ENCODE data around the gene ANKRD16. TPM values are rescaled to one million over a fixed set of nuclear protein-coding genes. Genes with fewer than 3 reads are reported as not detected.
"Not testable (repeated sequence)": the region's sequence is repeated elsewhere in the genome, so short reads cannot be mapped to it uniquely, and the experiment has no call there.

ANKRD16 gene
- total and polyA plus RNA-seq, 7 experiments from 2014 or later: 4.6 to 9.8 (median 7.0) TPM

GRCh38 chr10:5877041-5877440 is 12.7 kb downstream of the ANKRD16 start:
- H3K27me3 ChIP-seq (ENCODE audit: control insufficient read depth in 2 of 2, insufficient read depth in 2 of 2, low read length in 2 of 2); ATAC-seq; H3K9me3 Mint-ChIP-seq; H3K27ac Mint-ChIP-seq; H3K4me3 ChIP-seq (ENCODE audit: low read length); H3K9me3 ChIP-seq (ENCODE audit: control insufficient read depth in 2 of 3, low read length in 3 of 3); H3K4me3 Mint-ChIP-seq; H3K4me1 Mint-ChIP-seq; H3K4me1 ChIP-seq (ENCODE audit: control insufficient read depth in 2 of 2, insufficient read depth in 2 of 2, low read length in 2 of 2); H3K27me3 Mint-ChIP-seq; DNase-seq; H3K27ac ChIP-seq (ENCODE audit: low read depth, low read length): not testable (repeated sequence)
- intact Hi-C loops (cut with micrococcal nuclease): loop anchor here in 1 of 2 donors (10.0 kb wide), 1 partner anchor 1062 kb away; no protein-coding TSS in a partner anchor
- H3K36me3 Mint-ChIP-seq: peaks cover 0 to 31% (median 13%) of the 10 kb centered on the region in 5 donors
- peaks cover 0 to 38% (median 3%) of the 10 kb centered on the region in 3 experiments for H3K36me3 ChIP-seq (ENCODE audit: control insufficient read depth in 2 of 3, insufficient read depth in 3 of 3, low read length in 3 of 3)
- POLR2A ChIA-PET: interaction anchor here (0.7 to 0.8 kb wide), 2 partner anchors 24 to 27 kb away, joined by 3 to 4 read pairs; no protein-coding TSS in a partner anchor
- CTCF ChIA-PET: interaction anchor here (1.2 to 1.6 kb wide), 2 partner anchors 9 to 12 kb away, joined by 4 to 8 read pairs; partner anchors contain the start of gene ANKRD16

- H3K36me3 ChIP-seq (ENCODE audit: control insufficient read depth in 2 of 3, insufficient read depth in 3 of 3, low read length in 3 of 3): peaks cover 0 to 36% (median 3%) of the 10 kb centered on the region in 3 experiments
- H3K27me3 Mint-ChIP-seq: peaks cover 0 to 4% (median 0%) of the 10 kb centered on the region in 5 donors
- ATAC-seq: no peak
Observed at GRCh38 chr10:5876181-5876768, 13.4 kb downstream of the ANKRD16 start.

GRCh38 chr10:5873515-5873995 is 16.1 kb downstream of the ANKRD16 start:
- ATAC-seq: peak; percentile 96
- H3K36me3 Mint-ChIP-seq: peaks cover 2 to 36% (median 21%) of the 10 kb centered on the region in 5 donors
- peaks cover 2 to 10% (median 5%) of the 10 kb centered on the region in 7 donors for H3K4me1 Mint-ChIP-seq
- ChIA-PET POLR2A (interaction anchor here (1.4 kb wide), 1 partner anchor 14 kb away, joined by 3 read pairs; no protein-coding TSS in a partner anchor), CTCF (interaction anchor here (0.6 to 2.0 kb wide), 8 partner anchors 8 to 251 kb away, joined by 3 to 13 read pairs (median 3); no protein-coding TSS in a partner anchor)
- H3K4me3 Mint-ChIP-seq: peak overlapping the region in 8 of 10 donors; percentile 46 to 76 (median 58)
- Histone ChIP-seq H3K9me3 (ENCODE audit: control insufficient read depth in 2 of 3, low read length in 3 of 3) (no peaks in the 10 kb centered on the region), H3K36me3 (ENCODE audit: control insufficient read depth in 2 of 3, insufficient read depth in 3 of 3, low read length in 3 of 3) (peaks cover 0 to 23% (median 3%) of the 10 kb centered on the region in 3 experiments), H3K27me3 (ENCODE audit: control insufficient read depth in 2 of 2, insufficient read depth in 2 of 2, low read length in 2 of 2) (no peaks in the 10 kb centered on the region), H3K27ac (ENCODE audit: low read depth, low read length) (no peak overlapping the region), H3K4me3 (ENCODE audit: low read length) (no peak overlapping the region), H3K4me1 (ENCODE audit: control insufficient read depth in 2 of 2, insufficient read depth in 2 of 2, low read length in 2 of 2) (no peaks in the 10 kb centered on the region)
- DNase-seq: peak; percentile 42 to 76 (median 67)
- intact Hi-C loops (cut with micrococcal nuclease): loop anchor here (1.0 to 10.0 kb wide), 10 partner anchors 59 to 1059 kb away; partner anchors contain the start of gene GDI2 (in 1 of the 2)
- H3K27me3 Mint-ChIP-seq: peaks cover 0 to 4% (median 0%) of the 10 kb centered on the region in 5 donors
- peaks cover 0 to 8% (median 2%) of the 10 kb centered on the region in 11 donors for H3K9me3 Mint-ChIP-seq
- H3K27ac Mint-ChIP-seq: peak overlapping the region in 2 of 9 donors; percentile 60 to 74

More at GRCh38 chr10:5876181-5876768, 13.4 kb downstream of the ANKRD16 start:
- ChIA-PET POLR2A (interaction anchor here (0.7 kb wide), 1 partner anchor 23 kb away, joined by 4 read pairs; no protein-coding TSS in a partner anchor), CTCF (interaction anchor here (1.6 kb wide), 1 partner anchor 10 kb away, joined by 8 read pairs; no protein-coding TSS in a partner anchor)
- Mint-ChIP-seq H3K27ac (no peak overlapping the region), H3K4me3 (no peak overlapping the region), H3K36me3 (peaks cover 0 to 31% (median 13%) of the 10 kb centered on the region in 5 donors), H3K9me3 (no peaks in the 10 kb centered on the region), H3K4me1 (peaks cover 2 to 10% (median 5%) of the 10 kb centered on the region in 7 donors)
- no peak for DNase-seq
- Histone ChIP-seq H3K27ac (ENCODE audit: low read depth, low read length) (no peak overlapping the region), H3K27me3 (ENCODE audit: control insufficient read depth in 2 of 2, insufficient read depth in 2 of 2, low read length in 2 of 2) (no peaks in the 10 kb centered on the region), H3K4me1 (ENCODE audit: control insufficient read depth in 2 of 2, insufficient read depth in 2 of 2, low read length in 2 of 2) (no peaks in the 10 kb centered on the region), H3K4me3 (ENCODE audit: low read length) (no peak overlapping the region), H3K9me3 (ENCODE audit: control insufficient read depth in 2 of 3, low read length in 3 of 3) (no peaks in the 10 kb centered on the region)
- intact Hi-C loops (cut with micrococcal nuclease): loop anchor here in 1 of 2 donors (10.0 kb wide), 1 partner anchor 1061 kb away; no protein-coding TSS in a partner anchor

GRCh38 chr10:5871596-5871995 is 18.1 kb downstream of the ANKRD16 start:
- no peak for ATAC-seq
- Mint-ChIP-seq H3K4me1 (peaks cover 4 to 12% (median 6%) of the 10 kb centered on the region in 7 donors), H3K9me3 (peaks cover 0 to 17% (median 2%) of the 10 kb centered on the region in 11 donors), H3K27me3 (peaks cover 0 to 4% (median 0%) of the 10 kb centered on the region in 5 donors), H3K4me3 (no peak overlapping the region), H3K36me3 (peaks cover 7 to 27% (median 18%) of the 10 kb centered on the region in 5 donors), H3K27ac (peak overlapping the region in 1 of 9 donors; percentile 25)
- Histone ChIP-seq H3K9me3 (ENCODE audit: control insufficient read depth in 2 of 3, low read length in 3 of 3) (no peaks in the 10 kb centered on the region), H3K27ac (ENCODE audit: low read depth, low read length) (no peak overlapping the region), H3K4me3 (ENCODE audit: low read length) (no peak overlapping the region), H3K4me1 (ENCODE audit: control insufficient read depth in 2 of 2, insufficient read depth in 2 of 2, low read length in 2 of 2) (no peaks in the 10 kb centered on the region), H3K36me3 (ENCODE audit: control insufficient read depth in 2 of 3, insufficient read depth in 3 of 3, low read length in 3 of 3) (peaks cover 0 to 10% (median 3%) of the 10 kb centered on the region in 3 experiments), H3K27me3 (ENCODE audit: control insufficient read depth in 2 of 2, insufficient read depth in 2 of 2, low read length in 2 of 2) (no peaks in the 10 kb centered on the region)
- CTCF ChIA-PET: no interaction called here
- intact Hi-C loops (cut with micrococcal nuclease): loop anchor here (5.0 to 10.0 kb wide), 2 partner anchors 1024 to 1057 kb away; no protein-coding TSS in a partner anchor
- DNase-seq: no peak
- POLR2A ChIA-PET: interaction anchor here (0.8 kb wide), 1 partner anchor 178 kb away, joined by 3 read pairs; no protein-coding TSS in a partner anchor

GRCh38 chr10:5869156-5869555 is 20.5 kb downstream of the ANKRD16 start:
- CTCF ChIA-PET: no interaction called here
- Mint-ChIP-seq H3K36me3 (peaks cover 6 to 24% (median 18%) of the 10 kb centered on the region in 5 donors), H3K27me3 (peaks cover 0 to 4% (median 0%) of the 10 kb centered on the region in 5 donors), H3K4me1 (peaks cover 4 to 14% (median 10%) of the 10 kb centered on the region in 7 donors), H3K27ac (no peak overlapping the region), H3K4me3 (no peak overlapping the region), H3K9me3 (peaks cover 0 to 17% (median 2%) of the 10 kb centered on the region in 11 donors)
- H3K4me3 ChIP-seq (ENCODE audit: low read length): no peak overlapping the region
- no peak overlapping the region for H3K27ac ChIP-seq (ENCODE audit: low read depth, low read length)
- H3K4me1 ChIP-seq (ENCODE audit: control insufficient read depth in 2 of 2, insufficient read depth in 2 of 2, low read length in 2 of 2): no peaks in the 10 kb centered on the region
- no peak for DNase-seq
- H3K36me3 ChIP-seq (ENCODE audit: control insufficient read depth in 2 of 3, insufficient read depth in 3 of 3, low read length in 3 of 3): peaks cover 0 to under 1% (median 0%) of the 10 kb centered on the region in 3 experiments
- no peaks in the 10 kb centered on the region for H3K9me3 ChIP-seq (ENCODE audit: control insufficient read depth in 2 of 3, low read length in 3 of 3)
- H3K27me3 ChIP-seq (ENCODE audit: control insufficient read depth in 2 of 2, insufficient read depth in 2 of 2, low read length in 2 of 2): no peaks in the 10 kb centered on the region
- intact Hi-C loops (cut with micrococcal nuclease): no loop called here
- POLR2A ChIA-PET: interaction anchor here (0.6 kb wide), 1 partner anchor 1769 kb away, joined by 5 read pairs; no protein-coding TSS in a partner anchor
- ATAC-seq: no peak

GRCh38 chr10:5868383-5868782 is 21.3 kb downstream of the ANKRD16 start:
- ATAC-seq; H3K36me3 ChIP-seq (ENCODE audit: control insufficient read depth in 2 of 3, insufficient read depth in 3 of 3, low read length in 3 of 3); H3K4me3 ChIP-seq (ENCODE audit: low read length); H3K4me3 Mint-ChIP-seq; H3K27me3 Mint-ChIP-seq; DNase-seq; H3K9me3 ChIP-seq (ENCODE audit: control insufficient read depth in 2 of 3, low read length in 3 of 3); H3K4me1 Mint-ChIP-seq; intact Hi-C loops (cut with micrococcal nuclease); H3K4me1 ChIP-seq (ENCODE audit: control insufficient read depth in 2 of 2, insufficient read depth in 2 of 2, low read length in 2 of 2); H3K27ac ChIP-seq (ENCODE audit: low read depth, low read length); CTCF ChIA-PET; H3K27me3 ChIP-seq (ENCODE audit: control insufficient read depth in 2 of 2, insufficient read depth in 2 of 2, low read length in 2 of 2); H3K27ac Mint-ChIP-seq: not testable (repeated sequence)
- Mint-ChIP-seq H3K9me3 (peaks cover 0 to 17% (median 2%) of the 10 kb centered on the region in 11 donors), H3K36me3 (peaks cover 6 to 27% (median 21%) of the 10 kb centered on the region in 5 donors)
- POLR2A ChIA-PET: interaction anchor here (0.6 kb wide), 1 partner anchor 1768 kb away, joined by 5 read pairs; no protein-coding TSS in a partner anchor

Data from naive thymus-derived CD4-positive, alpha-beta T cell (primary cell).